SK-N-SH treated with all-trans-retinoic acid at 6 μM for 48 hours (cell line): Measurements from ENCODE around the gene TEX55.

Experiments
- ARNTL ChIP-seq: fragments of 450-650 bp; formaldehyde crosslinking; IDR thresholded peaks from 2 replicates; pipeline ENCODE4 v1.5.0; 2020; ENCODE audit warnings: low read depth, mild to moderate bottlenecking, moderate library complexity, borderline replicate concordance
- GLIS3 ChIP-seq: fragments of 250-450 bp; sonication (Bioruptor Pico); IDR thresholded peaks from 2 replicates; pipeline ENCODE4 v1.5.0; 2020; ENCODE audit warnings: mild to moderate bottlenecking, moderate library complexity
- PATZ1 ChIP-seq: fragments of 250-450 bp; sonication (Bioruptor Pico); IDR thresholded peaks from 2 replicates; pipeline ENCODE4 v1.8.0; 2020; ENCODE audit warnings: mild to moderate bottlenecking, moderate library complexity, borderline replicate concordance
- RARB ChIP-seq: fragments of 250-450 bp; sonication (Bioruptor Pico); IDR thresholded peaks from 2 replicates; pipeline ENCODE4 v1.8.0; 2021; ENCODE audit warnings: mild to moderate bottlenecking, moderate library complexity
- TCF4 ChIP-seq: fragments of 250-450 bp; sonication (Bioruptor Pico); IDR thresholded peaks from 2 replicates; pipeline ENCODE4 v1.8.0; 2021; ENCODE audit warnings: mild to moderate bottlenecking, moderate library complexity, borderline replicate concordance
- ZC3H10 ChIP-seq: fragments of 250-450 bp; sonication (Bioruptor Pico); IDR thresholded peaks from 2 replicates; pipeline ENCODE4 v1.5.1; 2021; ENCODE audit warnings: mild to moderate bottlenecking, moderate library complexity
- ZNF8 ChIP-seq: fragments of 450-650 bp; formaldehyde crosslinking; IDR thresholded peaks from 2 replicates; pipeline ENCODE4 v1.5.0; 2020; ENCODE audit warnings: mild to moderate bottlenecking, moderate library complexity

- no peak for TF ChIP-seq GLIS3 (CRISPR knock-in tag)
- TF ChIP-seq ARNTL (CRISPR knock-in tag): no peak
- TF ChIP-seq PATZ1: no peak
- no peak for TF ChIP-seq TCF4 (CRISPR knock-in tag)
- no peak for TF ChIP-seq ZC3H10 (CRISPR knock-in tag)
- no peak for TF ChIP-seq ZNF8 (CRISPR knock-in tag)
- TF ChIP-seq RARB (CRISPR knock-in tag): no peak
Measured at GRCh38 chr3:119160361-119160760, 14.4 kb downstream of the TEX55 start.
